NB4 (cell line): ENCODE measurements around the gene IRAK3.
"Not testable (repeated sequence)": the region's sequence is repeated elsewhere in the genome, so short reads cannot be mapped to it uniquely, and the experiment has no call there.

Experiments
- DNase-seq: peaks from one replicate; pipeline ENCODE4 v3.0.0; 2010; ENCODE audit warnings: low read depth
- H3K4me3 ChIP-seq: one replicate; pipeline ENCODE4 v1.5.1; 2011; ENCODE audit warnings: mild to moderate bottlenecking, low read depth, low read length, moderate library complexity
- MYC ChIP-seq: IDR thresholded peaks from 2 replicates; pipeline ENCODE4 v1.6.1; 2011; ENCODE audit warnings: low read depth, low read length
- POLR2A ChIP-seq: IDR thresholded peaks from 2 replicates; pipeline ENCODE4 v1.6.1; 2011; ENCODE audit warnings: mild to moderate bottlenecking; ENCODE audit not compliant: insufficient read length; ENCODE audit errors: extremely low read depth
- TF ChIP-seq, protein P1 (sequence below): IDR thresholded peaks from one replicate; pipeline ENCODE4 v1.5.1; 2012; ENCODE audit warnings: low read depth, low read length
- TF ChIP-seq, protein P2 (sequence below): IDR thresholded peaks from 2 replicates; pipeline ENCODE4 v1.6.1; 2011; ENCODE audit warnings: low read depth, low read length

IRAK3 gene

DNA sequence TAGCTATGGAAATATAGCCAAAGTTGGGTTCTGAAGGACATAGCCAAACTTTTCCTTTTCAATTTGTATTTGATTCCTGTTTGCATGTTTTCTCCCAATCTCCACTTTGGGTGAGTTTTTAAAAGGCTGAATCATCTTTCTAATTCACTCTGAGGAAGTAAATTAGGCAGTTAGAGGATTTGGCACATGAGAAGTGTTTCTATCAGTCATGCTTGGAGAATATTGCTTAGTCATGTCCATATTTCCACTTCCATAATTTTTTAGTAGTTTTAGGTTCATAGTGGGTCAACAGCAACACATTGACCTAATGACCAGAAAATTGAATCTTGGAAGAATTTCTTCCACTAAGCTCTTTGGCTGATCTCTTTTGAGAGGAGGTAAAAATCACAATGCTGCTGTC, 21.8 kb downstream of the IRAK3 start:
- peak; percentile 69 for DNase-seq

DNA sequence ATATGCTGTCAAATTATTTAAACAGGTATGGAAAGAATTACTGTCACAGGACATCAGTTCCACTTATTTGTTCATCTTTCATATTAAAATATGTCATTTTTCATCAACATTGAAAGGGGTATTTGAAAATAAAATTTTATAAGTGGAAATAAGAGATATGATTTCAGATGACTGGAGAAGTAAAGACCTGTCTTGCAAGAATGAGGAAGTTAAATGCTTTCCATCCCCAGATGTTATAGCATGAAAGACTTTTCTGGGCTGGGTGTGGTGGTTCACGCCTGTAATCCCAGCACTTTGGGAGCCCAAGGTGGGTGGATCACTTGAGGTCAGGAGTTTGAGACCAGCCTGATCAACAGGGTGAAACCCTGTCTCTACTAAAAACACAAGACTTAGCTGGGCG, 22.6 kb downstream of the IRAK3 start:
- peak; percentile 39 for DNase-seq
- H3K4me3 ChIP-seq = not testable (repeated sequence)

More for the DNA sequence above, 21.8 kb downstream of the IRAK3 start:
- H3K4me3 ChIP-seq = no peak overlapping the region
- TF ChIP-seq POLR2A (no peak), MYC (peak; percentile 30; the same call in 1 of the 2 replicates)
- TF ChIP-seq, protein P1, sequence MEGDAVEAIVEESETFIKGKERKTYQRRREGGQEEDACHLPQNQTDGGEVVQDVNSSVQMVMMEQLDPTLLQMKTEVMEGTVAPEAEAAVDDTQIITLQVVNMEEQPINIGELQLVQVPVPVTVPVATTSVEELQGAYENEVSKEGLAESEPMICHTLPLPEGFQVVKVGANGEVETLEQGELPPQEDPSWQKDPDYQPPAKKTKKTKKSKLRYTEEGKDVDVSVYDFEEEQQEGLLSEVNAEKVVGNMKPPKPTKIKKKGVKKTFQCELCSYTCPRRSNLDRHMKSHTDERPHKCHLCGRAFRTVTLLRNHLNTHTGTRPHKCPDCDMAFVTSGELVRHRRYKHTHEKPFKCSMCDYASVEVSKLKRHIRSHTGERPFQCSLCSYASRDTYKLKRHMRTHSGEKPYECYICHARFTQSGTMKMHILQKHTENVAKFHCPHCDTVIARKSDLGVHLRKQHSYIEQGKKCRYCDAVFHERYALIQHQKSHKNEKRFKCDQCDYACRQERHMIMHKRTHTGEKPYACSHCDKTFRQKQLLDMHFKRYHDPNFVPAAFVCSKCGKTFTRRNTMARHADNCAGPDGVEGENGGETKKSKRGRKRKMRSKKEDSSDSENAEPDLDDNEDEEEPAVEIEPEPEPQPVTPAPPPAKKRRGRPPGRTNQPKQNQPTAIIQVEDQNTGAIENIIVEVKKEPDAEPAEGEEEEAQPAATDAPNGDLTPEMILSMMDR = no peak
- TF ChIP-seq, protein P2, sequence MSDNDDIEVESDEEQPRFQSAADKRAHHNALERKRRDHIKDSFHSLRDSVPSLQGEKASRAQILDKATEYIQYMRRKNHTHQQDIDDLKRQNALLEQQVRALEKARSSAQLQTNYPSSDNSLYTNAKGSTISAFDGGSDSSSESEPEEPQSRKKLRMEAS = no peak

DNA sequence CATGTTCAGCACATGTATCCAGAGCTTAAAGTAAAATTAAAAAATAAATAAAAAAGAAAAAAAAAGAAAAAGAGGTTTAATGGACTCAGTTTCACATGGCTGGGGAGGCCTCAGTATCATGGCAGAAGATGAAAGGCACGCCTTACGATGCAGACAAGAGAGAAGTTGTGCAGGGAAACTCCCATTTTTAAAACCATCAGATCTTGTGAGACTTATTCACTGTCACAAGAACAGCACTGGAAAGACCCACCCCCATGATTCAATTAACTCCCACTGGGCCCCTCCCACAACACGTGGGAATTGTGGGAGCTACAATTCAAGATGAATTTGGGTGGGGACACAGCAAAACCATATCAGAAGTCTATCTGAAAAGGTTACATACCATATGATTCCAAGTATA, 24.0 kb downstream of the IRAK3 start:
- DNase-seq, H3K4me3 ChIP-seq: not testable (repeated sequence)

DNA sequence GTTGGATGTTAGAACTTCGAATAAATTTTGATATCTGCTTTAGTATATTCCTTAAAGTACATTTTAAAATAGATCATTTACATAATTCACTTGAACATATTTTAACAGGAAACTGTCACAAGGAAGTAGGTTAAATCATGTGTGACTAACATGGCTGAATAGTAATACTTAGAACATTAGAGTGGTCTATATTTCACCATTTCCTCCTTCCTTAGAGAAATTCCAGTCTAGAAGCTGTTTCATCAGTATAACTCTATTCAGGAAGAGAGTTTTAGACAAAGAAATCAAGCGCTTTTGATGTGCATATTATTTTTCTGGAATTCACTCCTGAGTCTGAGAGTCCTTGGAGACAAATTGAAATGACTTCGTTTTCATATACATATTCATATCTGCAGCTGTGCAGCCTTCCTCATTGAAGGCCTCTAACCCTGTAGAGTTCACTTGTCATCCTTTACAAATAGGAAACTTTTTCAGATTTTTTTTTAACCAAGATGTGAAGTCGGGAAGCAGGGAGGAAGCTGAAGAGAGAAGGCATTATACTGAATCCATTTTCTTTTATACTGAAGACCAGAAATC, 28.4 kb downstream of the IRAK3 start:
- H3K4me3 ChIP-seq = no peak overlapping the region
- TF ChIP-seq, protein P1 = no peak
- TF ChIP-seq, protein P2 = no peak
- TF ChIP-seq MYC (no peak), POLR2A (no peak)
- DNase-seq = no peak

DNA sequence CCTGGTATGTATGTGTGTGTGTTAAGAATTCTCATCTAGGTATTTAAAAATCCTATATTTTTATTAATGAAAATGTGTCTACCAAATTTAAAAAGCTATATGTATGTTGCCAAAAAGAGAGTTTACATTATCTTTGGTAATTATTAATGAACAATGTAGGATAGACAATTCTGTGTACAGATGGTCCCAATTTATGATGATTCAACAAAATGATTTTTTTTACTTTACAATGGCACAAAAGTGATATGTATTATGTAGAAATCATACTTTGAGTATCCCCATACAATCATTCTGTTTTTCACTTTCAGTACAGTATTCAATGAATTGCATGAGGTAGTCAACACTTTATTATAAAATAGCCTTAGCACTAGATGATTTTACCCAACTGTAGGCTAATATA, 39.4 kb downstream of the IRAK3 start:
- DNase-seq = no peak
- TF ChIP-seq POLR2A = no peak
- TF ChIP-seq, protein P1 = no peak
- TF ChIP-seq, protein P2 = no peak
- no peak for TF ChIP-seq MYC
- no peak overlapping the region for H3K4me3 ChIP-seq

DNA sequence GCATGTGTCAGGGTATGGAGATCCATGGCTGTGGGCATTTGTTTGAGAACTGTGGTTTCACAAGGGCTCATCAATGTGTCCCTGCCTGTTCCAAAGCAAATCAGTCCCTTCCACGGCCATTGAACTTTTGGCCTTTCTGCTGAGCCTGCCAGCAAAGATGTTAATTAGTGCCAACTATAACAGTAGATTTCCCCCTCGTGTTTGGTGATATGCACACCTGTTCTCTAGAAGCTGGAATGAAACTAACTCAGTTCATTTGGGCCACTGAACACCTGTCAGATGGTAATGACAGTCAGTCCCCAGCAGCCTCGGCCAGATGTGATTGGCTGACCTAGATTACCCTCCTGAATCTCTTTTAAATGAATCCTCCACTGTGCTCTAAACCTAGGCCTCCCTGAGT, 43.2 kb downstream of the IRAK3 start:
- TF ChIP-seq, protein P1 = no peak
- no peak for TF ChIP-seq MYC
- TF ChIP-seq, protein P2 = no peak
- TF ChIP-seq POLR2A = no peak
- H3K4me3 ChIP-seq = no peak overlapping the region
- no peak for DNase-seq

DNA sequence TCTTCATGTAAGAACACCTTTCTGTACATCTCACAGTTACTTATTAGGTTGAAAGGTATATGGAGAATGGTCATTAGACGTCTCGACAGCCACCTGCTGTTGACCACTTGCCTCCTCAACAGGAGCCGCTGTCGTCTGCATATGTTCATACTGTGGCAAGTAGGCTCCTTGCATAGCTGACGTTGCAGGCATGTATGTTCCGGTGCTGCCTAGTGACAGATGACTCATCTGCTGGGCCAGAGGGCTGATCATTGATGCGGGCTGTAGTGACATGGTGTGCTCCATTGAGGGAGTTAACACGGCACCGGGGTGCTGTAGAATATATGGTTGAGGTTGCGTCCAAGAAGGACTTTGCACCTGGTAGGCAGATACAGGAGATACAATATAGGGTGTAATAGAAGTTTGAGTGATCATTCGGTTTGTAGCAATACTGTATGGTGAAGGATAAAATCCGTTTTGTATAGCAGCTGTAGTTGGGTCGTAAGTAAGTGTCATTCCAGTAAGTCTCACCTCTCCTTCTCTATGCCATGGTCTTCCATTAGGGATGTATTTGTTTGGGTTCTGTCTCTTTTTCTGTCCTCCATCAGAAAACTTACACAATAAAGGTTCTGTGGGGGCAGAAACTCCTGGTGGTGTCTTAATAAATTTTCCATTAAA, 45.2 kb downstream of the IRAK3 start:
- peak; percentile 95 for DNase-seq
- H3K4me3 ChIP-seq = peak overlapping the region; percentile 53
- TF ChIP-seq, protein P1 = peak; percentile 45
